HG03108 (cell line): ENCODE results near the gene SHC3.

ENCODE experiments used
- ATAC-seq: cut with Tn5 transposase; IDR thresholded peaks from one replicate; pipeline ENCODE4 v1.9.1; 2021; ENCODE audit warnings: moderate library complexity; ENCODE audit not compliant: unreplicated experiment

Gene SHC3

GRCh38 chr9:88966894-88967676, 211.5 kb downstream of the SHC3 start:
- no peak for ATAC-seq

GRCh38 chr9:88965473-88965872, 213.1 kb downstream of the SHC3 start:
- ATAC-seq: no peak

GRCh38 chr9:88960632-88961031, 218.0 kb downstream of the SHC3 start:
- no peak for ATAC-seq

GRCh38 chr9:88959727-88960469, 218.7 kb downstream of the SHC3 start:
- ATAC-seq: no peak

GRCh38 chr9:88957526-88957925, 221.1 kb downstream of the SHC3 start:
- no peak for ATAC-seq
